ENCODE data around the gene NR2F1-AS1.

NR2F1-AS1 gene

DNA sequence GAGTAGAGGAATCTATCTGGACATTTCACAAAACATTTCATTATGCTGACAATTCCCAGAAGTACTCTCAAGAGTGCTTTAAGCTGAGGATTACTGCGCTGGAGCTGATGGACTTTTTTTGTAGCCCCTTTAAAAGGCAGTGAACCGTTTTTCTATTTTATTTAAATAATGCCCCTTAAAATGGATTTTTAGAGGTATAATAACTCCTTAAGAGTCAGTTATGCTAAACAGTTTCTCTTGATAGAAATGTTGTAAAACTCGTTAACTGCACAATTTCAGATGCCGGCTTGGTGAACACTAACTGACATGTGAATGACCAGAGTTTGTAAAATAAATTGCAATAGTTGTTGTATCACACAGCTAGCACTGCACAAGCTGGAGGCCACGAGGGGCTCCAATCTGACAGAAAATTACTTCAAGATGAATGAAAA, 174.0 kb downstream of the NR2F1-AS1 start:
- DNase-seq: no peak
- no peaks in the 10 kb centered on the region for H3K9me3 ChIP-seq (ENCODE audit: severe bottlenecking)
- H3K27me3 ChIP-seq (ENCODE audit: insufficient read depth, low read depth, severe bottlenecking): no peaks in the 10 kb centered on the region

DNA sequence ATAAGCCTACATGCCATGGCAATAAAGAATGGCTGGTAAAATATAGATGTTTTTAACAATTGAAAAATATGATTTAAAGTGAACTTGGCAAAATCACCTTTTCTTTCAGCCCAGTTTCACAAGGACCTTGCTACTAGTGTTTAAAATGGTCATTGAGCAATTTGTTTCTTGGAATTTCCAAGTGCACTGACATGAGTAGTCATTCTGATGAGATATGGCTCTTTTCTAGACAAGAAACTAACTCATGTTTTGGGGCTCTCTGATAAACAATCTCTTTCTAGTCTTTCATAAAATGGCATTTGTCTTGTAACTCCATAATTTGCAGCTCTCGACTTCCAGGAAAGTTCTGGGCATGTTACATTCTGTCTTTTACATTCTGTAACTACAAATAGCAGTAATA, 176.8 kb downstream of the NR2F1-AS1 start:
- Histone ChIP-seq H3K27ac (no peak overlapping the region), H3K9me3 (ENCODE audit: severe bottlenecking) (no peaks in the 10 kb centered on the region), H3K27me3 (ENCODE audit: insufficient read depth, low read depth, severe bottlenecking) (no peaks in the 10 kb centered on the region), H3K36me3 (no peaks in the 10 kb centered on the region), H3K4me3 (ENCODE audit: low read depth, low read length) (no peak overlapping the region)
- TF ChIP-seq, protein P1, sequence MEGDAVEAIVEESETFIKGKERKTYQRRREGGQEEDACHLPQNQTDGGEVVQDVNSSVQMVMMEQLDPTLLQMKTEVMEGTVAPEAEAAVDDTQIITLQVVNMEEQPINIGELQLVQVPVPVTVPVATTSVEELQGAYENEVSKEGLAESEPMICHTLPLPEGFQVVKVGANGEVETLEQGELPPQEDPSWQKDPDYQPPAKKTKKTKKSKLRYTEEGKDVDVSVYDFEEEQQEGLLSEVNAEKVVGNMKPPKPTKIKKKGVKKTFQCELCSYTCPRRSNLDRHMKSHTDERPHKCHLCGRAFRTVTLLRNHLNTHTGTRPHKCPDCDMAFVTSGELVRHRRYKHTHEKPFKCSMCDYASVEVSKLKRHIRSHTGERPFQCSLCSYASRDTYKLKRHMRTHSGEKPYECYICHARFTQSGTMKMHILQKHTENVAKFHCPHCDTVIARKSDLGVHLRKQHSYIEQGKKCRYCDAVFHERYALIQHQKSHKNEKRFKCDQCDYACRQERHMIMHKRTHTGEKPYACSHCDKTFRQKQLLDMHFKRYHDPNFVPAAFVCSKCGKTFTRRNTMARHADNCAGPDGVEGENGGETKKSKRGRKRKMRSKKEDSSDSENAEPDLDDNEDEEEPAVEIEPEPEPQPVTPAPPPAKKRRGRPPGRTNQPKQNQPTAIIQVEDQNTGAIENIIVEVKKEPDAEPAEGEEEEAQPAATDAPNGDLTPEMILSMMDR (IDR thresholded peaks at IDR 0.05; ENCODE audit: low read depth, low read length): no peak
- DNase-seq: no peak

More for the DNA sequence above, 174.0 kb downstream of the NR2F1-AS1 start:
- TF ChIP-seq, protein P1 (IDR thresholded peaks at IDR 0.05; ENCODE audit: low read depth, low read length): no peak
- Histone ChIP-seq H3K4me3 (ENCODE audit: low read depth, low read length) (no peak overlapping the region), H3K27ac (no peak overlapping the region), H3K36me3 (no peaks in the 10 kb centered on the region)

DNA sequence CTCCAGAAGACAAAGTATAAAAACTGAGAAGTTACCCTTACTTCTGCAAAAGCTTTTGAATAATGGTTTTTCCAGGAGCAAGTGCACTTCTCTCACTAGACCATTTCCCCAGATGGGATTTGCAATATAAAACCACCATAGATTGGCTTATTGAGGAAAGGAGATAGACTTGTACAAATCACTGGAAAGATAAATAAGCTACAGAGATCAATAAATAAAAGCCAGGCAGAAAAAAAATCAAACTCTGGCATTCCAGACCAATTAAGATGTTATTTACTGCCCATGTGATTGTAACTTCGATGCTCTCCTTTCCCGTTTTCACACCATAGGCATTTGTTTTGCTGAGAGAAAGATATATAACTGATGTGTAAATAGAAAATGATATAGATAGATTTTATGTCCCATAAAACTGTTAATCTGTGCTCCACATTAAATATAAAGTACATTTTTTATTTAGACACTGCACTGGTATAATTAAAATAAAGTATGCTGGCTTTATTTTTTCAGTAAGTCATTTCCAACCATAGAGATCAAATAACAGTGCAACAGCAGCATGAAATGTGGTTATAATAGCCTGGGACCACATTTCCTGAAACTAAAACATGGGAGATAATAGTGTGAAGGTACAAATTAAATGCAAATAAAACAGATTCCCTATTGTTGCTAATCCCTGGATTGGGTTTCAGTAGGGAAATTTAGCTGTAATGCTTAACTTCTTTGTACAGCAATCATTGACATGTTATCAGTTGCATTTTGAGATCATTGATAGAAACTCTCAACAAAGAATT, 177.7 kb downstream of the NR2F1-AS1 start:
- Histone ChIP-seq H3K27ac (no peak overlapping the region), H3K36me3 (no peaks in the 10 kb centered on the region), H3K27me3 (ENCODE audit: insufficient read depth, low read depth, severe bottlenecking) (no peaks in the 10 kb centered on the region), H3K4me3 (ENCODE audit: low read depth, low read length) (no peak overlapping the region), H3K9me3 (ENCODE audit: severe bottlenecking) (no peaks in the 10 kb centered on the region)
- TF ChIP-seq, protein P1 (IDR thresholded peaks at IDR 0.05; ENCODE audit: low read depth, low read length): no peak
- DNase-seq: no peak

DNA sequence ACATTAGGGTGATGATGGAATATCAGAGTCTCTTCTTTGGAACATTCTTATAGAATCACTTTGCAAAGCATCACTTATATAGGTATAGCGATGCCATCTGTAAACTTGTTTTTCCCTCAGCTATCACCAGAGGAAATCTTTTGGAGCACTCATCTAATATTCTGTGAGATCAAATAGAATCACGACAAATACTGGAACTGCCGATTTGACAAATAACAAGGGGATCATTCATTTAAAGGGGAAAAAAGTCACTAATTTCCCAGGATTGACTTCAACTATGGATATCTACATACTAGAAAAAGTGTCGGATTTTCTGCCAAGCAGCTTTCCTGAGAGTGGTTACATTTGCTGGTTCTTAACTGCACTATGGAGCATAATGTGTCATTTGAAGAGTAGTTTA, 178.6 kb downstream of the NR2F1-AS1 start:
- Histone ChIP-seq H3K27ac (no peak overlapping the region), H3K27me3 (ENCODE audit: insufficient read depth, low read depth, severe bottlenecking) (no peaks in the 10 kb centered on the region), H3K4me3 (ENCODE audit: low read depth, low read length) (no peak overlapping the region), H3K9me3 (ENCODE audit: severe bottlenecking) (no peaks in the 10 kb centered on the region), H3K36me3 (no peaks in the 10 kb centered on the region)
- TF ChIP-seq, protein P1 (IDR thresholded peaks at IDR 0.05; ENCODE audit: low read depth, low read length): no peak
- DNase-seq: no peak

DNA sequence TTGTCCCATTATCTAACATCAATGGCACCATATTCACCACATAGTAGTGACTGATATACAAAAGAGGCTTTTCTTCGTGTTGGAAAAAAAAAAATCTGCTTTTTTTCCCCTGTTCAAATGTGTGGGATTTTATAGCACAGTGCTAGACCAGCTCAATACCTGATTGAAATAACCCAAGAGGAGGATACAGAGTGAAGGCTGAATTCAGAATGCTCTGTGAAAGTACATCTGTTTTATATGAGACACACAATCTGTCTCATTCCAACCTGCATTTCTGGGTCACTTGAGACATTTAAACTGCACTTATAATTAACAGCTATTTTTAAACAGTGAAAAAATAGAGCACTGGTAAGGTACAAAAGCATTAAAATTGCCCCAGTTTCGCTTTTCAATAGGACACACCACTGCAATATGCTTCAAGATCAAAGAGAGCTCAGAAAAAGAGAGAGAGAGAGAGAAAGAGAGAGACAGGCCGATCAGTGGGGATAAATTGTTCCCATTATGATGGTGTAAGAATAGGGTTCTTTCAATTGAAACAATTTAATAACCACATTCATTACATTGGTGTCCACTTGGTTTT, 179.3 kb downstream of the NR2F1-AS1 start:
- TF ChIP-seq, protein P1 (IDR thresholded peaks at IDR 0.05; ENCODE audit: low read depth, low read length): no peak
- Histone ChIP-seq H3K27ac (no peak overlapping the region), H3K27me3 (ENCODE audit: insufficient read depth, low read depth, severe bottlenecking) (no peaks in the 10 kb centered on the region), H3K36me3 (no peaks in the 10 kb centered on the region), H3K9me3 (ENCODE audit: severe bottlenecking) (no peaks in the 10 kb centered on the region), H3K4me3 (ENCODE audit: low read depth, low read length) (no peak overlapping the region)
- no peak for DNase-seq
